K562 (cell line): ENCODE data around the gene PAFAH1B2. TPM values are rescaled to one million over a fixed set of nuclear protein-coding genes. Genes with fewer than 3 reads are reported as not detected.

Experiments used
- ATAC-seq: fragments of 200-7000 bp; cut with Tn5 transposase; 3 replicates; pipeline ENCODE4 v1.9.1; 2020; ENCODE audit warnings: moderate library complexity
- BruUV-seq: library from RNA; stranded (reverse); fragments of 400-500 nt; replicated peaks from 2 replicates; lab custom pipeline; 2021; lab: Mats Ljungman, UMichigan
- CTCF ChIA-PET: fragments of 300-600 bp; formaldehyde crosslinking; extraction: SDS; loops from one replicate; lab custom pipeline; 2021; ENCODE audit warnings: low intra/inter-chr PET ratio; lab: Yijun Ruan, JAX
- POLR2A ChIA-PET: fragments of 300-600, 350-650 bp; sonication (Branson Sonifier 250); formaldehyde crosslinking; extraction: SDS; loops from one replicate; lab custom pipeline; 2021; ENCODE audit warnings: antibody characterized with exemption, inconsistent platforms; lab: Yijun Ruan, JAX
- DNase-seq, 4 experiments: peaks; one replicate each; pipeline versions ENCODE4 v3.0.0 to v3.0.0-alpha.2; 2011 to 2018; ENCODE audit warnings: low spot score in 3 of 4, mixed read lengths in 3 of 4; ENCODE audit errors: extremely low read depth in 1 of 4
- FAIRE-seq: peaks from 2 replicates; lab custom pipeline; 2011; peaks lifted over from hg19 to GRCh38; lab: Jason Lieb, UNC
- H2AFZ ChIP-seq: 2 replicates; pipeline ENCODE4 v1.6.0; 2011; ENCODE audit warnings: low read depth, low read length, control low read depth, inconsistent platforms
- H3K27ac ChIP-seq: fragments of 200-600 bp; 3 replicates; pipeline ENCODE4 v1.8.0; 2011; ENCODE audit warnings: low read depth, mild to moderate bottlenecking, control low read depth, inconsistent platforms, low read length, moderate library complexity, mixed read lengths; ENCODE audit errors: extremely low read depth
- H3K27me3 ChIP-seq, 2 experiments: fragments of 300-600 bp in 1 of 2; 2 replicates in 1 of 2; 3 replicates in 1 of 2; pipeline versions ENCODE4 v1.6.0 to v1.8.0; 2011; ENCODE audit warnings: inconsistent platforms in 2 of 2, low read length in 2 of 2, mild to moderate bottlenecking in 1 of 2, mixed read lengths in 1 of 2, moderate library complexity in 1 of 2; ENCODE audit not compliant: control insufficient read depth in 2 of 2, insufficient read depth in 2 of 2
- H3K36me3 ChIP-seq: fragments of 300-600 bp; 3 replicates; pipeline ENCODE4 v1.8.0; 2011; ENCODE audit warnings: mild to moderate bottlenecking, low read length, inconsistent platforms; ENCODE audit not compliant: control insufficient read depth, insufficient read depth
- H3K4me1 ChIP-seq, 2 experiments: fragments of 200-600 bp in 1 of 2; replicated peaks in 1 of 2; 2 replicates in 1 of 2; 3 replicates in 1 of 2; pipeline versions ENCODE4 v1.5.1 to v1.8.0; 2011; ENCODE audit warnings: inconsistent platforms in 2 of 2, low read length in 2 of 2, mild to moderate bottlenecking in 1 of 2, mixed read lengths in 1 of 2, moderate library complexity in 1 of 2; ENCODE audit not compliant: control insufficient read depth in 2 of 2, insufficient read depth in 2 of 2
- H3K4me2 ChIP-seq: 2 replicates; pipeline ENCODE4 v1.6.1; 2011; ENCODE audit warnings: low read length, control low read depth, inconsistent platforms, mixed read lengths; ENCODE audit not compliant: insufficient read depth
- H3K4me3 ChIP-seq: fragments of 200-600 bp; sonication (generic), shearing (Covaris generic); 2 replicates; pipeline ENCODE4 v1.5.1; 2016; ENCODE audit warnings: control low read depth, inconsistent platforms
- H3K79me2 ChIP-seq: fragments of 200-600 bp; 3 replicates; pipeline ENCODE4 v1.8.0; 2011; ENCODE audit warnings: low read length, inconsistent platforms; ENCODE audit not compliant: control insufficient read depth, insufficient read depth
- H3K9ac ChIP-seq, 2 experiments: 2 replicates each; pipeline versions ENCODE4 v1.6.0 to v1.6.1; 2011; ENCODE audit warnings: low read depth in 2 of 2, low read length in 2 of 2, control low read depth in 1 of 2, inconsistent platforms in 1 of 2, mild to moderate bottlenecking in 1 of 2, mixed read lengths in 1 of 2; ENCODE audit not compliant: insufficient read depth in 1 of 2
- H3K9me1 ChIP-seq: one replicate; pipeline ENCODE4 v1.6.0; 2011; ENCODE audit warnings: inconsistent platforms, mild to moderate bottlenecking, low read length, moderate library complexity; ENCODE audit not compliant: control insufficient read depth, insufficient read depth
- H3K9me3 ChIP-seq: replicated peaks from 2 replicates; pipeline ENCODE4 v1.5.1; 2011; ENCODE audit warnings: low read depth, low read length, inconsistent platforms; ENCODE audit not compliant: control insufficient read depth, insufficient read depth
- H4K20me1 ChIP-seq: replicated peaks from 2 replicates; pipeline ENCODE4 v1.6.1; 2011; ENCODE audit warnings: low read length, inconsistent platforms, mixed read lengths; ENCODE audit not compliant: control insufficient read depth, insufficient read depth
- L3MBTL2 ChIP-seq: fragments of 450-650 bp; IDR thresholded peaks from 2 replicates; pipeline ENCODE4 v1.6.1; 2016; ENCODE audit warnings: mild to moderate bottlenecking, moderate library complexity
- NFIC ChIP-seq: fragments of 450-650 bp; IDR thresholded peaks from 2 replicates; pipeline ENCODE4 v1.6.1; 2017; ENCODE audit warnings: mild to moderate bottlenecking, inconsistent platforms
- WGBS: fragments of 100-300 bp; shearing (Covaris generic); methylation state at CpG from one replicate; pipeline ENCODE4 v1.1.6; 2016; ENCODE audit warnings: low coverage, mixed read lengths; ENCODE audit not compliant: insufficient coverage; ENCODE audit errors: missing lambda C conversion rate; 5-methylcytosine and 5-hydroxymethylcytosine counted together
- in situ Hi-C: fragments of 300-500 bp; cut with MboI; formaldehyde crosslinking; loops from 4 replicates; pipeline ENCODE4 v1.15.0; 2018; ENCODE audit warnings: inconsistent platforms, mixed read lengths
- intact Hi-C: fragments of 100-400 bp; cut with micrococcal nuclease; formaldehyde crosslinking; loops from 2 replicates; pipeline ENCODE4 v1.14.2; 2022
- polyA plus RNA-seq, 8 experiments: library from polyadenylated mRNA; depleted of rRNA in 4 of 8; stranded (reverse) in 5 of 8; unstranded in 3 of 8; fragments of >200 nt; fragmentation: Nextera tagmentation in 2 of 8; fragmentation: Illumina TruSeq in 1 of 8; extraction: Ambion mirVana in 2 of 8; extraction: Trizol in 1 of 8; gene quantifications; 2 replicates each; pipeline versions ENCODE4 v1.2.1 to v1.2.3, GENCODE V29; 2011 to 2014; ENCODE audit warnings: inconsistent platforms in 1 of 8, missing spikeins in 1 of 8
- total RNA-seq, 7 experiments: library from RNA; depleted of rRNA in 6 of 7; stranded (reverse); fragments of >200 nt in 6 of 7; fragmentation: Illumina TruSeq in 2 of 7; extraction: Trizol in 2 of 7; gene quantifications; 2 replicates each; pipeline versions ENCODE4 v1.2.1 to v1.2.3, GENCODE V29; 2011 to 2021; ENCODE audit warnings: low replicate concordance in 1 of 7

Gene PAFAH1B2
- total and polyA plus RNA-seq, 9 of the 15 experiments (the other 6 are each of a cell fraction or from before 2014, with no cell fraction given) = 27.8 to 94.7 (median 64.9) TPM

DNA sequence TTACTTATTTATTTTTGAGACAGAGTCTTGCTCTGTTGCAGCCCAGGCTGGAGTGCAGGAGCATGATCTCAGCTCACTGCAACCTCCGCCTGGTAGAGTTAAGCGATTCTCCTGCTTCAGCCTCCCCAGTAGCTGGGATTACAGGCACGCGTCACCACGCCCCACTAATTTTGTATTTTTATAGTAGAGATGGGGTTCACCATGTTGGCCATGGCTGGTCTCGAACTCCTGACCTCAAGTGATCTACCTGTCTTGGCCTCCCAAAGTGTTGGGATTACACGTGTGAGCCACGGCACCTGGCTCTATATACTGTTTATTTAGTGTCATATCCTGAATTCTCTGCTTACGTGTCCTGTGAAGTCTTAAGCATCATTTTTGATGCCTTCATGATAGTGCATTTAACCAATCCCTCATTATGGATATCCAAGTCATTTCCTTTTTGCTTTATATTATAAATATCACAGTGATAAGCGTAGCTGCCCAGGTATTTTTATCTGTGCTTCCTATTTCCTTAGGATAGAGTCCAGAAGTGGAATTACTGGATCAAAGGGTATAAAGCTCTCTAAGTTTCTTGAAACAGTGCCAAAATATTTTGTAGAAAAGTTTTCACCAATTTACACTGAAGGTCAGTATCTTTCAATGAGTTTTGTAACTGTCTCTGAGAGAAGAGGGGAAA is 33.6 kb downstream of the PAFAH1B2 start:
- ATAC-seq (no peak), DNase-seq (no peak), FAIRE-seq (no peak)
- no TSS peak for BruUV-seq
- no peaks in the 10 kb centered on the region for H3K9me3 ChIP-seq
- WGBS = 88% methylated on average over 10 of the region's 10 CpGs
- peaks cover 15% of the 10 kb centered on the region for H3K36me3 ChIP-seq
- H3K79me2 ChIP-seq = peaks cover 18% of the 10 kb centered on the region
- H3K27me3 ChIP-seq = no peaks in the 10 kb centered on the region
- peak overlapping the region; percentile 68 for H3K4me2 ChIP-seq
- peaks cover 5% of the 10 kb centered on the region; the same call in 1 of the 2 replicates for H4K20me1 ChIP-seq
- intact Hi-C loops (loop anchor here (2.0 kb wide), 1 partner anchor 33 kb away; the partner anchor contains the start of gene PAFAH1B2), in situ Hi-C loops (no loop called here)
- CTCF ChIA-PET = interaction anchor here (0.5 kb wide), 1 partner anchor 54 kb away, joined by 4 read pairs; the partner anchor contains the start of gene PCSK7
- POLR2A ChIA-PET = interaction anchor here (0.6 to 3.5 kb wide), 3 partner anchors 12 to 175 kb away, joined by 3 to 17 read pairs (median 3); partner anchors contain the start of gene PAFAH1B2
- TF ChIP-seq L3MBTL2 (no peak), NFIC (peak; percentile 48)
- H3K4me1 ChIP-seq = peaks cover 37 to 52% of the 10 kb centered on the region in 2 experiments
- H3K9me1 ChIP-seq = no peaks in the 10 kb centered on the region
- peak overlapping the region; percentile 82 for H2AFZ ChIP-seq
- H3K27ac ChIP-seq = peak overlapping the region; percentile 70
- peak overlapping the region; percentile 50 to 91 for H3K9ac ChIP-seq
- H3K4me3 ChIP-seq = peak overlapping the region; percentile 49; the same call in 1 of the 2 replicates
